HG03280 (cell line): ENCODE data around the gene KLHDC3.

Source experiments
- ATAC-seq: cut with Tn5 transposase; IDR thresholded peaks from one replicate; pipeline ENCODE4 v1.9.1; 2021; ENCODE audit warnings: mild to moderate bottlenecking, moderate library complexity; ENCODE audit not compliant: unreplicated experiment

Gene KLHDC3, protein sequence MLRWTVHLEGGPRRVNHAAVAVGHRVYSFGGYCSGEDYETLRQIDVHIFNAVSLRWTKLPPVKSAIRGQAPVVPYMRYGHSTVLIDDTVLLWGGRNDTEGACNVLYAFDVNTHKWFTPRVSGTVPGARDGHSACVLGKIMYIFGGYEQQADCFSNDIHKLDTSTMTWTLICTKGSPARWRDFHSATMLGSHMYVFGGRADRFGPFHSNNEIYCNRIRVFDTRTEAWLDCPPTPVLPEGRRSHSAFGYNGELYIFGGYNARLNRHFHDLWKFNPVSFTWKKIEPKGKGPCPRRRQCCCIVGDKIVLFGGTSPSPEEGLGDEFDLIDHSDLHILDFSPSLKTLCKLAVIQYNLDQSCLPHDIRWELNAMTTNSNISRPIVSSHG

DNA sequence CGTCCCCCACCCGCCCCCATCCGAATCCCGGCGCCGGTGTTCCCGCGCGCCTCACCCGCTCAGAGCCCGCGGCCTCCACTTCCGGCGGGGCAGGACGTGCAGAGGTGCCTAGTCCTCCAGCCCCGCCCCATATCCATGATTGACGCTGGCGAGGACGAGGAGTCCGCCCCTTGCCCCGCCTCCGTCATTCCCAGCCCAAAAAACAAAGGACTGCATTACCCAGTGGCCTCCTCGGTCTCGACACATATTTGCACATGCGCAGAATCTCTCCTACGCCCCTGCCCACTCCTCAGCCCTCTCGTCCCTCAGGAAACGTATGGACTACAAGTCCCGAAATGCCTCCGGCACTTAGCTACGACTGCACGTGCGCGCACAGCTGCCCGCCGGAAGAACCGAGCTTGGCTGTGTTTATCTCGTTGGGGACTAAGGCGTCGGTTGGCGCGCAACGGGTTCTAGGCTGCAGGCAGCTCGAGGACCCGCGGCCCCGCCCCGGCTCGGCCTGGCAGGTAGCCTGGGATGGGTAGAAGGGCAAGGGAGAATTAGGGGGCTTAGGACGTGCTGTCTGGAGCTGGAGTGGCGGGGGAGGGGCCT lies at the start of gene KLHDC3, which contains the start of gene MEA1:
Gene KLHDC3 (plus strand): TSS at position 407 of the 591 bp plus-strand sequence. CDS start 2,944 bp downstream, outside the sequence.
Gene MEA1 (minus strand): TSS at position 104 of the 591 bp plus-strand sequence. CDS start 133 bp downstream, outside the sequence.
- peak; percentile 93 for ATAC-seq

DNA sequence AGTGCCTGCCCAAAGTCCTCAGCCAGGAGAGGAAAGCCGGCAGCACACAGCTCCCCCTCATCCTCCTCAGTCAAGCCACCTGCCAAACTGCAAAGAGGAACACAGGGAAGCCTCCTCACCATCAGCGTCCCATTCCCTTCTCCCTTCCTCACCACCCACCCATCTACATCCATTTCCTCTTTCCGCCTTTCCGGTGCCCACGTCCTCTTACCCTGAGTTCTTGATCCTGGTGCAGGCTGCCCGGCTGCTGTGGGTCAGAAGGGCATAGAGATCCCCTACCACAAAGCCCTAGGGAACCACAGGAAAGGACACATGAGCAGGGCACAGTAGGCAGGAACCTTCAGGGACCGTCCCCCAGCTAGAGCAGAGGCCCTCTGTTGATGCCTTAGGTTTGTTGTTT lies 47.5 kb upstream of the KLHDC3 start:
- no peak for ATAC-seq

DNA sequence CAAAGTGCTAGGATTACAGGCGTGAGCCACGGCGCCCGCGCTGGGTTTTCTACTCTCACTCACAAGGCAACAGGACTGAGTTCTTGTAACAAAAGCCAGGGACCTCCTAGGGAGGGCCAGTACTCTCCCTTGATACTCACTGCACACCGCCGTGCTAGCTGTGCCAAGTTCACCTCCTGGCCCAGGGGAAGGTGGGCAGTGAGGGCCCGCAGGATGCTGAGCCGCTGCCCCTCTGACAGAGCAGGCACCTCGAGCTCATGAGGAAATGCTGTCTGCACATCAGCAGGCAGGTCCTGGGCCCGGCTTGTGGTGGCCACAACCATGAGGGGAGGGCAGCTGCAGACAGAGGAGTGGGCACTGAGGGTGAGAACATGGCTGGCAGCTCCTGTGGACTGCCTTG lies 46.8 kb upstream of the KLHDC3 start:
- ATAC-seq = no peak

DNA sequence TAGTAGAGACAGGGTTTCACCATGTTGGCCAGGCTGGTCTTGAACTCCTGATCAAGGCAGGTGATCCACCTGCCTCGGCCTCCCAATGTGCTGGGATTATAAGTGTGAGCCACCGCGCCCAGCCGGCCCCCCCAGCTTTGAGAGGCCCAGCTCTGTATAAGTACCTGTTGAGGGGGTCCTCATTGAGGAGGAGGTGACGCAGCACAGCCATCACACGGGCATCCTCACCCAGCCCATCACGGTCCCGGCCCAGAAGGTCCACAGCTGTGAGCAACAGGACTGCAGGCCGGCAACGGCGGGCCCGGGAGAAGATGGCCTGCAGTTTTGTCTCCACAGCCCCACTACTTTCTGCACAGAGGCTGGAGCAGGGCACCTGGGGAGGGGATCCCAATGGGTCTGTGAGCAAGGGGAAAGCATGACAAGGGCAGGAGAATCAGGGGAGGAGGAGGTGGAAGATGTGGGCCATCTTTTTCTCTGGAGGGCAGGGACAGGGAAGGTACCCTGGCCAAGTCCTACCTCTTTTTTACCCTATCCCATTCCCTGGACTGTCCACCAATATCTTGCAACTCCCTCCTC lies 45.8 kb upstream of the KLHDC3 start:
- ATAC-seq = no peak

DNA sequence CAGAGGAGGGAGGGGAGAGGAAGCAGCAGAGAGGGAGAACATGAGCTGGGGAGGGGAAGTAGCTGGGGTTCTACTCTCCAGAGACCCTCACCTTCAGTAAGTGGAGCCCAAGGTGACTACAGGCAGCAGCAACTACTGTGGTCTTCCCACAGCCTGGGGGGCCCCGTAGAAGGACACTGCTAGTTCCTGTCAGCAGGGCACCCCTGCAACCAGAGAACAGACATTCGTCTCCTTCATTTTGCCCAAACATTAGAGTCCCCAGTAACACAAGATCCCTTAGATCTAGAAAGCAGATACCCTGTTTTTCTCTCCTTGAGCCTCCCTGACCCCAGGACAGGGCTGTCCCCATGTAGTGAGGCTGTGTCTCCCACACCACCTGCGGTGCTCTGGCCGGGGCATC lies 45.3 kb upstream of the KLHDC3 start:
- no peak for ATAC-seq

DNA sequence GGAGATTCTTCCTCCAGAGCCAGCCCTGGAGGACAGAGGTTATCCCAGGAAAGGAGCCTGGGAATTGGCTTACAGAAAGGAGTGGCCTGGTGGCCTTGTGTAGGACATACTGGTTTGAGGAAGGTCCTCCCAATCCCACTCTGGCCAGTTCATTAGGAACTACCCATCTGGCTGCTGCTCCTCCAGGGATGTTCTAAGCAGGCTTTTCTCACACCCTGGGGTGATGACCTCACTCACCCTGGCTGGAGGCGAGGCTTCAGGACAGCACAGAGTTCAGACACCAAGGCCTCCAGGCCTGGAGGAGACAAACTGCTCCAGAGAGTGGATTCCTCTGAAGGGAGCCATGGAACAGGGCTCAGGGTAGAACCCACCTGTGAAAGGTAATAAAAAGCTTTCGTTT lies 44.6 kb upstream of the KLHDC3 start:
- ATAC-seq = no peak

DNA sequence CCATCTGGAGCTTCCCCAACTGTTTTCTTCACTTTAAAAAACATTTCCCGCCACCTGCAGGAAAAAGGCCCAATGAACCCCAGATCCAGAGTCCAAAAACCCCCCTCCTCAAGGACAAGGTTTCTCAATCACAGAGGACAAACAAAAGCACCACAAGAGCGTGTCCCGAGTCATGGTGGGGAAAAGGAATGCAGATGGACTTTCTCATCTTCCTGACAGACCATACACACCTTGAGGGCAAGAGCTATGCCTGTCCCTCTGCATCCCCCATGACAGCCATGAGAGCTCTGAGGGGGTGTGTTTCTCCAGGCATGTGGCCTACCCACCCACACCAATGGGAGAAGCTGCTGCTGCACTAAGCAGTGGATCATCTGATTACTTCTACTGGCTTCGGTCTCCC lies 44.1 kb upstream of the KLHDC3 start:
- no peak for ATAC-seq

DNA sequence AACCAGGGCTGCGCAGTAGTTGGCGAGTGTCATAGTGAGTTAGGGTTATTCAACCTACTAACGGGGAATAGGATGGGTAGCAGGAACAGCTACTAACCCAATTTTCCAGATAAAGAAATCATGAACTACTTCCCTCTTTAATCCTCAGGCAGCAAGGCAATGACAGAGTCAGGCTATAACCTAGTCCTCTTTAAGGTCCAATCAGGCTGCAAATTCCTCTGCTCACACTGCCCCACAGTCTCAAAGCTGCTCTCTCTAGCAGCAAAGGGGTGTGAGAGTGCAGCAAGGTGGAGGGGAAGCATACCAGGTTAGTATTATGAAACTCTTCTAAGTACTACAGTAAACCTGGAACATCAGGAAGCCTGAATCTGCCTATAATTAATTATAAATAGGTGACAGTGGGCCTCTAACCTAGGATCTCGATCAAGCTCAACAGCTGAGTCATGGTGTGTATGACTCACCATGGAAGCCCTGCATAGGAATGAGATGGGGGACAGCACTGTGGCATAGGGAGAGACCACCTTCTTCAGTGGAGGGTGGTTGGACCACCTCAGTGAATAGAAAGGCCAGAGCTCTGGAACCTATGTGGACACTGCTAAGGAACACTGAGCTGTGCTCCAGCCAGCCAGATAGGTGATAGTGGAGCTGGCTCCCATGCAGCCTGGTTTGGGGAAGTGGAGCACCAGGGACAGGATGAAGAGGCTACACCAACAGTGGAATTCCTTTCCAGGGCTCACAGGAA lies 43.0 kb upstream of the KLHDC3 start:
- no peak for ATAC-seq

DNA sequence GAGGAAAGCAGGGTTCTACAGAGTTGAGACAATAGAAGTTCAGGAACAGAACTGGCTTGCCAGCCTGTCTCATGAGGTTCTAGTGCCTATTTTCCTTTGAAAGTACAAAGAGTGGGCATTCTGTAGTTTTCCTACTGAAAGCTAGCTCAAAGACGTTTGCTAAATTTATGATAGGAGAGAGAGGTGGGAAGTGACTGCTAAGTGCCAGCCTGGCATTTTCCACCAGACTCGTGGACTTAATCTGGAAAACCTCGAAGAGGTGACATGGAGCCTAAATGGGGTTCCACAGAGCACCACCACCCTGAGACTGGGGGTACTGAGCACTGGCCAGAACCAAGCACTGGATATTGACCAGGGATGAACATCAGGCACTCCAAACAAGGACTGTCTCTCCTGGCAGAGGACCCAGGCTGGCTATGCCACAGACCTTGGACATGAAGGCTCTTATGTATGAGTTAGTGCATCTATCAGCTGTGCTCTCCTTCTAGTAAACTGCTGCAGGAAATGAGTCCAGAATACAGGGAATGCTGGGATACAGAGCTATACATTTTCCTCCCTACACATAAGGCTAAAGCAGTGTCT lies 42.2 kb upstream of the KLHDC3 start:
- ATAC-seq = no peak

DNA sequence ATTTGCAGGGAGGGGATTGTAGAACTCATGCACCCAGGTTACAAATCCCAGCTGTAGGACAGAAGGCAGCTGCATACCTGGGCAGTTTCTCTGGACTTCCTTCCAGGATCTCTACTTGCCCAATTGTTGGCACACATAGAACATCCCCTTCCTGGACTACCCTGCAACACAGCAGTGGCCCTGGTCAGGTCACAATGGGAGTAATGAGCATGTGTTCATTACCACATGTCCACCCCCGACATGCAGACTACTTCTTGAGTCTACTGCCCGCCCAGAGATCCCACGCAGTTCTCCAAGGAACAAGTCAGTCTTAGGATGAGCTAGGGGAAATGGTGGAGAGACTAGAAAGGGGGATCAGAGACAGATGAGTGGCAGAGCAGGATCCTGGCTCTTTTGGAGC lies 40.1 kb upstream of the KLHDC3 start:
- no peak for ATAC-seq

DNA sequence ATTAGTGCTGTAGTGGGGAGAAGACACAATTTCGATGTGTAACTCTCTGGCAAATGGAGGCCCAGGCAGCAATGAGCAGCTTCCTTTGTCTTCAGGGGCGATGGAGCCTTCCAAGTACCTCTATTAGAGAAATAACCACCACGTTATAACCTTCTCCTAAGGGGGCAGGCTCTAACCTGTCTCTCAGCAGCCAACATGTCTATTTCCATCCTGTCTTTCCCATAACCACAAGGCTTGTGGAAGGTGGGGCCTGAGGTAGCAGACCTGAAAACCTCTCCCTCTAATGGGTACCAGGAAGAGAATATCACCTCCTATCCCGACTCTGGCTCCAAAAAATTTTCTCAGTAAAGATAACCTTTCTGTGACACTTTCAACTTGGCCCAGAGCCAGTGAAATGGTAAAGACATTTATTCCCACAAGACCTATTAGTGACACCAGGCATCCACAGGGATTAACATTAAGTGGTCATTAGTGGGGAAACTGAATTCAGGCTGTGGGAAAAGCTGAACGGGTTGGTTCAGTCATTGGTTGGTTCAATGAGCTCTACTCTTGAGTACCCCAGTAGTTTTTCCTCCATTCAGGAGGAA lies 39.0 kb upstream of the KLHDC3 start:
- no peak for ATAC-seq

DNA sequence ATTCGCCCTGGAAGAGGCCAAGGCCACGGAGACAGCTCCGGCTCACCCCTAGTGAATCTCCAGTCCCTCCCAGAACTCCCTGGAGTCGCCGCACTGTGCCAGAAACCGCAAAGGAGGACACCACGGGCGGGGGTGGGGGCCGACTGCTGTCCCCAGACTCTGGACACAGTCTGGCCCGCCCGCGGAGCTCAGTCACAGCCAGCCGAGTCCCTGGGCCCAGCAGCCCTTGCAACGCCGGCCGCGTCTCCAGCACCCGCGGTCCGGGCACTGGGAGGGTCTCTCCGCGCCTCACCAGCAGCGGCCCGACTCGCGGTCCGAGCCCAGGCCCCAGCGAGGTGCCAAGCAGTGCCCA lies 35.6 kb upstream of the KLHDC3 start:
- ATAC-seq = no peak

DNA sequence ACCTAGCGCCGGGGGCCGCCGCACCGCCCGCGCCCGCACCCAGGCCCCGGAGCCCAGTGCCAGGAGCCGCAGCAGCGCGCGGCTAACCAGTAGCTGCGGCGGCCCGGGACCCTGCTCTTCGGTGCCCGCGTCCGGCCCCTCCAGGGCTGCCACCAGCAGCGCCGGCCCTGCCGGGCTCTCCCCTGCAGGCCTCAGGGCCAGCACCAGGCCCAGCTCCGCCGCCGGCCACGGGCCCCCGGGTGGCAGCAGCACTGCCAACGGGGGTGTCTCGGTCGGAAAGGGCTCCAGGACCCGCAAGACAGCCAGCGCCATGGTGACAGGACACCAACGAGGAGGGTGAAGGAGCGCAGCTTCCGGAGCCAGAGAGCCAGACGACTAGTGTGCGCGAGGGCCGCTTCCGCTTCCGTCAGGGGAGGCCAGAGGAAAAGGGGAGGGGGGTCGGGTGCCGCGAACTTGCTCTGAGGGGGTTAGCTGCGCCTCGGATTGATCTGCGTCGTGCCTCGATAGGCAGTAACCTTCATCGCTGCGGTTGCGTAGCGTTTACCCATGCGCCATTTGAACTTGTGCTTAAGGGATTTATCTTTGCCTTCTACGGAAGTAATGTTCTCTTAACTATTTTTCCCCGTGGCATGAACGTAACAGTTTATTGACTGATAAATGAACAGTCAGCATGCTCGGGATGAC lies 35.1 kb upstream of the KLHDC3 start, which contains the start of gene PEX6:
Gene PEX6 (minus strand): TSS at position 343 of the 684 bp plus-strand sequence. CDS start 31 bp downstream, at position 312.
- ATAC-seq = peak; percentile 92

DNA sequence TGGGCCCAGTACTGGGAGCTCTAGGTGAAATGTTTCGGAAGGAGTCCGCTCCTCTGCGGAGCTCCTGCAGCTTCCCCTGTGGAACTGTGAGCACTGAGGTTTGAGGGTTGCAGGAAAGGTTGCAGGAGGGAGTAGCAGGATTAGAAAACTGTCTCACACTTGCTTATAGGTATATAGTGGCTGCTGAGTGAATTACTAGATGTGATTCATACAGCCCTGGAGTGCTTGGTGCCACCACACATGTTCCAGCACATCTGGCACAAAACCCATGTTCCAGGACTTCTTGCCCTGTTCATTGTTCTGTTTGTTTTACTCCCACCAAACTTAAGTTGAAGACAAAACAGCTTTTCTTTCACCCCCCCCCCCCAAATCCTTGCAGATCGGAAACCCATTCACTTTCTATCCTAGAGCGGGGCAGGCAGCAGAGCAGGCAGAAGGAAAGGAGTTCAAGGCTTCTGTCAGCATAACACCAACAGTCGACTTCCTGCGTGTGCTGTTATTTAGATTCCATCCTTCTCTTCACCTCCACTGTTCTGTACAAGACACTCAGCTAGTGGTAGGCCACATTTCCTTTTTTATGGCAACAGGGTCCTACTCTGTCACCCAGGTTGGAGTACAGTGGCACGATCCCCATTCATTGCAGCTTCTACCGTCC lies 34.4 kb upstream of the KLHDC3 start:
- no peak for ATAC-seq

DNA sequence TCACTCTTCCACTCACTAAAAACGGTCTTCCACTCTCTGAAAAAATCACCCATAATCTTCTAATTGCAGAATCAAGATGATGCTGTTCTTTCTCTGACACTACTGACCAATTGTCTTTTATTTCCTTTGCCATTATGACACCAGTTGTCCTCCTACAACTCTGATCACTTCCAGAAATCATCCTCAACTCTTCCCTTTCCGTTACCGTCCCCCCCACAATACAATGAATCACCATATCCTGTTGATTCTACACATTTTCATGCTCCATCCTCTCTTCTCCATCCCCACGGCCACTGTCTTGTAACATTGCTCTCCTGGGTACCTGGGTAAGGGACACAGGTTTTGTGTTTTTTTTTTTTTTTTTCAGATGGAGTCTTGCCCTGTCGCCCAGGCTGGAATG lies 32.2 kb upstream of the KLHDC3 start:
- no peak for ATAC-seq

DNA sequence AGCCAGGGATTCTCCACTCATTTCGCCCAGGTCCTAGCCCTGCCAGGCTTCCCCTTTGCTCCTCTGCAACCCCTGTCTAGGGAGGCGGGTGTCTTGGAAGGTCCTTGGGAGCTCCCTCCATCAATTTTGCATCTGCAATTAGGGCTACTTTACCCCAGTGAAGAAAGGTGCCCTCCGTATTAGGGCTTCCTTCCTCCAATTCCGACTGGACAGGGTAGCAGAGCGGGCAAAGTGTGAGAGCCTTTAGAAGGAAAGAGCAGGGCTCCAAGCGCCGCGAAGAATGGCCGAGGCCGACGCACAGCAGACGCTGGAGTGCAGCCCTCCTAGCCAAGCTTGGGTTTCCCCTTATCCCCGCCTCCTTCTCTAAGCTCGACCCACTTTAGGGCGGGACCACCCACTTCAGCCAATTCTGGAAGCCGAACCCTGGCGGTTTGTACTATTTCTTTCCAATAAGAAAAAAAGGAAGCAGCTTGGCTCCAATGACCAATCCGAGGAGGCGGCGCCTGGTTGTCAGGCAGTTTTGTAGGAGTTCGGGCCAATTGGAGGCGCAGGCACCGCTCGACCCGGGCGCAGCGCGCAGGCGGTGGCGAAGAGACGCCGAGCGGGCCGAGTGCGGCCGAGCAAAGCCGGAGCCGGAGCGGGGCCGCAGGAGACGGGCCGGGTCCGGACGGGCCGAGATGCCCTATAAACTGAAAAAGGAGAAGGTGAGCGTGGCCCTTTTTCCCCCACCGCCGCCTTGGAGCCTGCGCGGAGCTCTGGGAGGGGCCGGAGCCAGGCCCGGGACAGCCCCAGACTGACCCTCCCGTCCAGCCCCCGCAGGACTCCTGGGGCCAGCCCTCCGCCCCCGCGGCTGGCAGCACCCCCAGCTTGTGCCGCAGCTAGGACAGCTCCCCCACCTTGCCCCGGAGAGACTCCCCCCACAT lies 29.8 kb upstream of the KLHDC3 start, which contains the start of gene PPP2R5D:
Gene PPP2R5D (plus strand): TSS at position 570 of the 923 bp plus-strand sequence. CDS start 108 bp downstream, at position 678.
- peak; percentile 95 for ATAC-seq

DNA sequence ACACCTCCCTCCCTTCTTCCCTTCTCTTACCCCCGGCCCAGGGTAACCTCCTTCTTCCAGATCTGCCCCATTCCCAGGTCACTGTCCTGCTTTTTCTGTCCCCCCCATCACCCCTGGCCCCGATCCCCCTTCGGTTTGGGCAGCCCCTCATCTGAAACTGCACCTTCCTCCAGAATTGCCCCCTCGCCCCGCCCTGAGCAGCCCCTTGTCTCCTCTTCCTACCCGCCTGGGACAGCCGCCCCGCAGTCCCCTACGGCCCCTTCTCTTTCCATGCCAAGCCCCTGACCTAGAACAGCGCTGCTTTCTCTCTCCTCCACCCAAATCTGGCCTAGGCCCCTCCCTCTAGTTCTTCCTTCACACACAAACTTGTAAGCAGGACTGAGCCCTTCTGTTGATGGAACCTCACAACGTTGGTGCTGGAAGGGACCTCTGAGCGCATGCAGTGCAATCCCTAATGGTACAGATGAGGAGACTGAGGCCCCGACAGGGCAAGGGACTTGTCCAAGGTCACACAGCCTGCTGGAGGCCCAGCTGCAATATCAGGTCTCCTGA lies 29.0 kb upstream of the KLHDC3 start:
- no peak for ATAC-seq
